Calu3 (cell line): Measurements from ENCODE around the gene EXOC3L1. TPM values are rescaled to one million over a fixed set of nuclear protein-coding genes. Genes with fewer than 3 reads are reported as not detected.

ENCODE experiments used
- BruUV-seq: library from RNA; stranded (reverse); fragments of 400-500 nt; replicated peaks from 2 replicates; lab custom pipeline; 2021; lab: Mats Ljungman, UMichigan
- CTCF ChIA-PET: fragments of 300-600 bp; sonication (Branson Sonifier 250); formaldehyde crosslinking; loops from one replicate; lab custom pipeline; 2022; ENCODE audit warnings: antibody characterized with exemption; lab: Charles Lee
- DNase-seq: peaks from one replicate; pipeline ENCODE4 v3.0.0; 2022
- H3K27ac Mint-ChIP-seq: one replicate; pipeline ENCODE4 v1.8.0; 2022; ENCODE audit warnings: mixed read lengths; ENCODE audit not compliant: unreplicated experiment
- H3K27me3 Mint-ChIP-seq: one replicate; pipeline ENCODE4 v1.8.0; 2022; ENCODE audit warnings: mixed read lengths; ENCODE audit not compliant: unreplicated experiment
- H3K36me3 Mint-ChIP-seq: one replicate; pipeline ENCODE4 v1.8.0; 2022; ENCODE audit warnings: mild to moderate bottlenecking, moderate library complexity, mixed read lengths; ENCODE audit not compliant: insufficient read depth, unreplicated experiment
- H3K4me1 Mint-ChIP-seq: one replicate; pipeline ENCODE4 v1.8.0; 2022; ENCODE audit warnings: mild to moderate bottlenecking, low read depth, mixed read lengths; ENCODE audit not compliant: unreplicated experiment
- H3K4me3 Mint-ChIP-seq: one replicate; pipeline ENCODE4 v1.8.0; 2022; ENCODE audit warnings: mild to moderate bottlenecking, low read depth, moderate library complexity, mixed read lengths; ENCODE audit not compliant: unreplicated experiment
- H3K9me3 Mint-ChIP-seq: one replicate; pipeline ENCODE4 v1.8.0; 2022; ENCODE audit warnings: low read depth, mixed read lengths; ENCODE audit not compliant: unreplicated experiment
- CTCF ChIP-seq: fragments of 200-600 bp; IDR thresholded peaks from one replicate; pipeline ENCODE4 v1.8.0; 2022; ENCODE audit warnings: antibody characterized with exemption; ENCODE audit not compliant: unreplicated experiment
- intact Hi-C: fragments of 100-400 bp; cut with micrococcal nuclease; formaldehyde crosslinking; loops from one replicate; pipeline ENCODE4 v1.10.0; 2022; ENCODE audit not compliant: unreplicated experiment
- total RNA-seq: library from RNA; stranded (reverse); gene quantifications from 2 replicates; pipeline ENCODE4 v1.2.3, GENCODE V29; 2022

EXOC3L1 gene
- total RNA-seq, 1 experiment from 2014 or later: 0.31 TPM

- Mint-ChIP-seq H3K9me3 (no peaks in the 10 kb centered on the region), H3K27ac (no peak overlapping the region), H3K27me3 (no peaks in the 10 kb centered on the region), H3K36me3 (peaks cover 48% of the 10 kb centered on the region), H3K4me3 (peak overlapping the region; percentile 71), H3K4me1 (no peaks in the 10 kb centered on the region)
- intact Hi-C loops: loop anchor here (5.0 to 10.0 kb wide), 2 partner anchors 135 to 172 kb away; no protein-coding TSS in a partner anchor
- TF ChIP-seq CTCF: no peak
- CTCF ChIA-PET: interaction anchor here (0.6 kb wide), 1 partner anchor 56 kb away, joined by 3 read pairs; no protein-coding TSS in a partner anchor
- no peak for DNase-seq
- BruUV-seq: TSS peak; percentile 28
Measured at GRCh38 chr16:67149276-67150046, 40.5 kb downstream of the EXOC3L1 start.

- Mint-ChIP-seq H3K27ac (no peak overlapping the region), H3K4me1 (no peaks in the 10 kb centered on the region), H3K4me3 (peak overlapping the region; percentile 71), H3K36me3 (peaks cover 48% of the 10 kb centered on the region), H3K9me3 (no peaks in the 10 kb centered on the region), H3K27me3 (no peaks in the 10 kb centered on the region)
- CTCF ChIA-PET: interaction anchor here (0.6 kb wide), 1 partner anchor 55 kb away, joined by 3 read pairs; no protein-coding TSS in a partner anchor
- TF ChIP-seq CTCF: no peak
- no TSS peak for BruUV-seq
- DNase-seq: no peak
- intact Hi-C loops: no loop called here
Measured at GRCh38 chr16:67148656-67149275, 41.2 kb downstream of the EXOC3L1 start.

GRCh38 chr16:67148221-67148620 is 41.7 kb downstream of the EXOC3L1 start:
- intact Hi-C loops: no loop called here
- CTCF ChIA-PET: no interaction called here
- DNase-seq: no peak

More at GRCh38 chr16:67148221-67148620, 41.7 kb downstream of the EXOC3L1 start:
- BruUV-seq: no TSS peak
- Mint-ChIP-seq H3K36me3 (peaks cover 52% of the 10 kb centered on the region), H3K9me3 (no peaks in the 10 kb centered on the region), H3K27ac (no peak overlapping the region), H3K4me3 (no peak overlapping the region), H3K4me1 (no peaks in the 10 kb centered on the region), H3K27me3 (no peaks in the 10 kb centered on the region)
- no peak for TF ChIP-seq CTCF
